LoVo (cell line): ENCODE data around the gene DDX10.
"Not testable (repeated sequence)": the region's sequence is repeated elsewhere in the genome, so short reads cannot be mapped to it uniquely, and the experiment has no call there.

Experiments
- DNase-seq: peaks from one replicate; pipeline ENCODE4 v3.0.0-alpha.2; 2016; ENCODE audit warnings: low spot score

The DDX10 gene

DNA sequence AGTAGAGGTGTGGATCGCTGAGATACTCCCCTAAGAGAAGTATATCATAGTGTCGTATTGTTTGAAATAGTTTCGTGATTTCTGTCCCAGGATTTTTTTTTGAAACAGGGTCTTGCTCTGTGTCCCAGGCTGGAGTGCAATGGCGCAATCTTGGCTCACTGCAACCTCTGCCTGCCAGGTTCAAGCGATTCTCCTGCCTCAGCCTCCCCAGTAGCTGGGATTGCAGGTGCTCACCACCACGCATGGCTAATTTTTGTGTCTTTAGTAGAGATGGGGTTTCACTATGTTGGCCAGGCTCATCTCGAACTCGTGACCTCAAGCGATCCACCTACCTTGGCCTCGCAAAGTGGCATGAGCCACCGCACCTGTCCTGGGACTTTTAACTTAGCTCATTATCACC, 159.1 kb downstream of the DDX10 start:
- DNase-seq, result not testable (repeated sequence)

DNA sequence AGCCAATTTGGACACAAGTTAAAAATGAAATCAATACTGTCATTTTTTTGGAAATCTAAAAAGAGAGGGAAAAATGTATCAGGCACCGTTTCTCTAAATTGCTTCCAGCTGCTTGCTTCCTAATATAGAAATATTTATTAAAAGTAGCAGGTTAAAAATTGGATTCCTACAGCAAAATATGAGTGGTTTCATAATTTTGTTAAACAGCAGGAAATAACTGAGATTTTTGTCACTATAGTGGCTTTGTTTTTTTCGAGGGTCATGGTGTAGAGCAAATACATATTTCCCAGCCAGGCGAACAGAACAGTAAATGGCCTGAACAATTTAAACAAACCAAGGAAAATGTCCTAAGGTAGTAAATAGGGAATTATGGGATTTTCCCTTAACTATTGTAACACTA, 159.7 kb downstream of the DDX10 start:
- no peak for DNase-seq

DNA sequence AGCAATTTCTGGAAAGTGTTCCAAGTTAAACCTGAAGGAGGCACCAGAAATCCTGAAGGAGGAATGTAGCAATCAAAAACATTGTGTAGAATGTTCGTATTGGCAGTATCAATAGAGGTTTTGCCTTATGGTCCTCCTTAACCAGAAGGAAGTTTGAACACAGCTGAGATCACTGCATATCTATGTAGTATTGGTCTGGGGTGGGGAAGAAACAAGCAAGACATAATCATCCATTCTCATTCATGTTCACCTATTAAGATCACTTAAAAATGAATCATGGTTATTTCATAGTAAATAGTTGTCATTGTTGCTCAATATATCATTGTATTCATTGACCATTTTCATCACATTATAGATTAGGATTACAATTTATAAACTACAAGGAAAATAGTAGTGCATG, 160.5 kb downstream of the DDX10 start:
- DNase-seq, result no peak

DNA sequence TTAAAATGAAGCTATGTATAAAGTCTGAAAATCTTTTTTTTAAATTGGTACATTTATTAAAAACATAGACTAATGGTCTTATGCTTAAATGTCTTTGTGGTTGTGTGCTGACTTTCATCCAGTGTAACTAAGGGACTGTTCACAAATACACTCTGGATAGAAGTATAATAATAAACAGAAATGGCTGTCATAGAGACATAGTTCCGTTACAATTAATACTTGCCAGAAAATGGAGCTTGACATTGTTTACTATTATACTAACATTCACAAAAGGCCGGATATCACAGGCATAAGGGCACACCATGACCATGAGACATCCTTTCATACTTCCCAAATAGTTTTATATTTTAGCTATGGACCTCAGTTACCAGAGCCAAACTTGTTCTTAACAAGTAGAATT, 161.3 kb downstream of the DDX10 start:
- DNase-seq, result no peak

DNA sequence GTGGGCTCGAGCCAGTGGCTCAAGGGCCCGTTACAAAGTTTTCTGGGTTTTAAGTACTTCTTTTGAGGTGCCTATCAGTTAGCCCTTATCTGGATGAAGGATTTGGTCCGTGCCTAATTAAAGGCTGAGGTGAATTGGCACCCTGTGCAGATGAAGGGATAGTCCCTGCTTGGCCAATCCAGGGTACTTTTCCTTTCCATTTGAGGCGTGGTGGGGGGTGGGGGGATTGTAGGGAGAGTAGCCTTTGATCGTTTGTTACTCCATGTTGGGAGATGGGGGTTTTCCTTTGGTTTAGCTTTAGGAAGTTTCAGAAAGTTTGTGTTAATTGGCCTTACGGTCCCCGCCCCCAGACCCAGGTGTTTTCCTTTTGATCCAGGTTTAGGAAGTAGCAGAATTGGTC, 170.8 kb downstream of the DDX10 start:
- DNase-seq, result no peak

DNA sequence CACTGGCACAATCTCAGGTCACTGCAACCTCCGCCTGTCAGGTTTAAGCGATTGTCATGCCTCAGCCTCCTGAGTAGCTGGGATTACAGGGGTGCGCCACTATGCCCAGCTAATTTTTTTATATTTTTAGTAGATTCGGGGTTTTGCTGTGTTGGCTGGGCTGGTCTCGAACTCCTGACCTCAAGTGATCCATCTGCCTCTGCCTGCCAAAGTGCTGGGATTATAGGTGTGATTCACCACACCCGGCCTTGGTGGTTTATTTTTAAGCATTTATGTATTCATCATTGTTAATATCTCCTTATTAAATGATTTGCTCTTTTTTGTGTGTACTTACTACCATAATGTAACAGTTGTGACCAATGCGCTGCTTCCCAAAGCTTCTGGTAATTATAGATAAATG, 171.7 kb downstream of the DDX10 start:
- DNase-seq, result no peak

DNA sequence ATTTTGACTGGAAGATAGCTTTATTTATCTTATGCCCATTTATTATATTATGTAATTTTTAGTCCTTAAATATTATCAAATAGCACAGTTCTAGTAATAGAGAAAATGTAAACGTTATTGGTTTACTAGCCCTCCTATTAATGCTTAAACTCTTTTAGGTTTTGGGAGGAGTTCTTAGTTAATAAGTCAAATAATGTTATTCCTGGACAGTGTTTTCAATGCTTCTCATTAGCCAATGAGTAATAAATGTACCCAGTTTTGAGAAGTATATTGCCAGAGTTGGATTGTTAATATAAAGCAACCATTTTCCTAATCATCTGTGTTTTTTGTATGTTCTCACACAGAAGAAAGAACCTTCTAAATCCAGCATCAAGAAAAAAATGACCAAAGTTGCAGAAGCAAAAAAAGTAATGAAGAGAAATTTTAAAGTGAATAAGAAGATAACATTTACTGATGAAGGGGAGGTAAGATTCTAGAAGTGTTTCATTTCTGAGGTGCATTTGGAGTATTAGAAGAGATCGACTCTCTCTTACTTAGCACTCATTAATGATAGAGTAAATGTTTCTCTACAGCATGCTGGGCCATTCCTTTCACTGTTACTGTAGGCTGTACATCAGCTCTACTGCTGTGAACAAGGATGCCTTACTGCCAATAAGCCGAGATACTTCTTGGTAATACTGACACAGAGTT, 173.4 kb downstream of the DDX10 start:
- no peak for DNase-seq

DNA sequence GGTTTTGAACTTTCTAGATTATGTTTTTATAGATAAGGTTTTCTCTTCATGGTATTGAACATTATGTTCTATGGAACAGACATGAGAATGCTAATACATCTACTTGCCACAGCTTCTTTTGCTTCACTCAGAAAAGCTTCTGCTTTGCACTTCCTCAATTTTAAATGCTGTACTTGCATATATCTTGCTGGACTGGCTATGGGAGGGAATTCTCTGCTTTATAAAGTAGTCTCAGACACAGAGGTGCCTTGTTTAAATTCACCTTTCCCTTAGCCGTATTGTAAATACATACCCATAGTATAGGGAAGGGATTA, 173.9 kb downstream of the DDX10 start:
- no peak for DNase-seq

DNA sequence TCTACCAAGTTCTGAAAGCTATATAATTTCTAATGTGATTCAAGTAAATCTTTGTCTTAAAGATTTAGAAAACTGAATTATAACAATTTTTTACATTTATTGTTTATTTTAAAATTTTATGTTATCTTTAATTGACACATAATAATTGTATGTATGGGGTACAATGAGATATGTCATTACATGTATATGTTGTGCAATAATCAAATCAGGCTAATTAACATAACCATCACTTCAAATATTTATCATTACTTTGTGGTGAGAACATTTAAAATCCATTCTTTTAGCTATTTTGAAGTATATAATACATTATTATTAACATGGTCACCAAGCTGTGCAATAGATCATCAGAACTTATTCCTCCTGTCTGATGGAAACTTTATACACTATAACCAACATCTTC, 181.1 kb downstream of the DDX10 start:
- DNase-seq, result no peak

DNA sequence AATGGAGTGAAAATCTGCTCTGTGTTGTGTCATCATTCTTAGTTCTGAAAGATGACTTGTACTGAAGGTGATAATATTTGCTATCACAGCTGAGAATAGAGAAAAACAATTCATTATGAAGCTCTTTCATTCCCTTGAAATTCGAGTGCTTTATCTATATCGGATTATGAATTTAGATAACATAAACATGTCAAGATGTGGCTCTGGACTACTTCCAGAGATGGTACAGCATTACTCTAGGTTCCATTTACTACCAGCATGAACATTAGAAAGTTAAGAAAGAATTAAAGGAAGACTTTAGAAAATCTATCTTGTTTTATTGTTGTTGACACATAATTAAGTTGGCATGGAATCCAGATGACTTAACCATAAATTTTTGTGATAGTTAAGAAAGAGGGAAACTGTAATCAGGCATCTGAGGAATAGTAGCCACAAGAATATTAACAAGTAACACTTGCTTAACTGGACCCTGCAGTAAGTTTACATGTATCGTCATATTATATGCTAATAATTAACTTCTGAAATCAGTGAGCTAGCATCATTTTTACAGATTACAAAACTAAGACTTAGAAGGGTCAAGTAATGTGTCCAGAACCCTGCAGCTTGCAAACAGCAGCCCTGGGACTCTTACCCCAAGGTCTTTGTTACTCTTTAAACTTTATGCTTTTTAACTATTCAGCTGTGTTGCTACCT, 182.6 kb downstream of the DDX10 start:
- DNase-seq, result no peak

DNA sequence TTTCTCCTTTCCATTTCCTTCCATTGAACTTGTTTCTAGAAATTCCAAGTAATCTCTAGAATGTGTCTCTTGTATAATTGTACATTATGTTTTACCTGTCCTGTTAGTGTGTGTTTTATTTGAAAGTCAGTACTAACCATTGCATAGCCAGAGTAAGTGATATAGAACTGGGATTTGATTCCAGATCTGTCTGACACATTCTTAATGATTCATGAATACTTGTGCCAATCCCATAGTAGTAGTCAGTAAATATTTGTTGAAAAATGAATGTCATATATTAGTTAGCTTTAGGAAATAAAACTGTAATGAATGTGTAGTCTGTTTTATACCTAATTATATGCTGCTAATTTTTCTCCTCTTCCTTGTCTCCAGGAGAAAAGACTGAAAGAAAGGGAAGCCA, 186.9 kb downstream of the DDX10 start:
- DNase-seq, result no peak

DNA sequence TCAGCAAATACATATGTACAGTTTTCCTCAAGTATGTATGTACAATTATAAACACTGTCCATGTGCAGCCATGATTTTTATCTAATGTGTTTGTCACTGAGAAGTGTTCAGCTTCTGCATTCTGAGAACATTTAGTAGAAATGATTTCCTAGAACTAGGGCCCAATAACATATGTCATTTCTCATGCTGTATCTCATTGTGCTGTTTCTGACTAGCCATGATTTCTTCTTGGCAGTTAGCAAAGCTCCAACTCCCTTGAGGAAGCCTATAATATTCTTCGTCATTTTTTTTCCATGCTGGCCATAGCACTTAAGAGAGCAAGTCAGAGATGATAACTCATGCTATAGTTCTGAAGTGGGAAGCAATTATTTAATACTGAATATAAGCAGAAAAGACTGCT, 187.8 kb downstream of the DDX10 start:
- DNase-seq, result no peak

DNA sequence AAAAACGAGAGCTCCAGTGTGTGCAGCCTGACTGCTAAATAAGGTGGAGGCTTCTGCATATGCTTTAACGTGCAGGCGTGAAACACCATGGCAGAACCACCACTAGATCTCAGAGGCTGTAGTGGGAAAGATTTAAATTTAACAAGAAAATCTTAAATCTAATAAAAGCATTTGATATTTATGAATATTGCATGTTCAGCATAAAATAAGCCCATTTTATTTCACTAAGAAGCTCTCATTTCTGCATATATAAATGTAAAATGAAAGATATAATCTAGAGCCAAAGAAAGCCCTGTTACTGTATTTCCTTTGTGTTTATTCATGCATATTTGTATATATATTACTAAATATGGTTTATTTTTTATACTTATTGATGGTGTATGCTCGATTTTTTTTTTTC, 188.3 kb downstream of the DDX10 start:
- no peak for DNase-seq

DNA sequence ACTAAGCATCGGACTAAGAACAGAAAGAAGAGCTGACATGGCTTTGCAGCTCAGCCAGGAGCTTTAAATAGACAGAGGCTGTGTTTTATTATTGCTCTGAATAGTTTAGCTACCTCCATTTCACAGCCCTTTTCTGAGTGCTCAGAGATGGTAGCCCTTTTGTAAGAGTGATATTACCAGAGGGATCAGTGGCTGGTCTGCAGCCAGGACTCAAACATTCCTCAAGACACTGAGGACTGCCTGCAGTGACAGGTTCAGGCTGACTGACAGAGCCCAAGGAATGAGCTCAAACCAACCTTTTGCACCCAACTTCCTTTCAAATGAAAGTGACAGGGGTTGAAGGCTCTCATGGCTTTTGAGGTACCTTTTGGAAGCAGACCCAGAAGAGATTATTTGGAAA, 189.0 kb downstream of the DDX10 start:
- DNase-seq, result no peak

DNA sequence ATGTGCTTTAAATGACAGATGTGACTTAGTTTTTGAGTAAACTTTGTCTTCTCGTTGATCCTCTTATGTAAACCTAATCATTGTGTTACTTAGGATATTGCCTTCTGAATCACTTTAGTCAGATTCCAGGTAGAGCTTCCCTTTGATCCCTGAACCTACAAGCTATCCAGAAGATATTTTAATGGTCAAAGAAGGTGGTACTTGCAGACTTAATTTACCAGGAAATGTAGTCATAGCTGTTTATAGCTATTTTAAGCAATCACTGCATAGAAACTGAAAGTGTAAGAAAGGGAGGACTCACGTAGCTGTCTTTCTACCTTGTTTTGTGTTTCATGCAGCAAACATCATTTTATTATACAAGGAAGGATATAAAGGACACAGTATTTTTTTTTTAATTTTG, 189.5 kb downstream of the DDX10 start:
- DNase-seq, result no peak

DNA sequence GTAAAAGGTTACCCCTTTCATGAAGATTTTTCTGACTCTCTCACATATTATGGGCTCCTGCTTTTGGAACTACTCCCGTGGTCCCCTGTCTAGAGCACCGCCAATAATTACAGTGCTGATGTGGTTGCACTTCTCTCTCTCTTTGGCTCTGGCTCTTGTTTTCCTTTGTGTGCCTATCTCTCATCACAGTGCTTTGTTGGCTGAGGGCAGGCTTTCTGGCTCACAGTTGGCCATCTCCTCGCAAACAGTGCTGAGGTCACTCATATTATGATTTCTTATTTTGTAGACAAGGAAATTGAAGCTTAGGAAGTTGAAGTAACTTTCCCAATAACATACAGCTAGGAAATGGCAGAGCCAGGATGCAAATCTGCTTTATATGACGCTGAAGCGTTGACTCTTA, 192.5 kb downstream of the DDX10 start:
- DNase-seq, result no peak

DNA sequence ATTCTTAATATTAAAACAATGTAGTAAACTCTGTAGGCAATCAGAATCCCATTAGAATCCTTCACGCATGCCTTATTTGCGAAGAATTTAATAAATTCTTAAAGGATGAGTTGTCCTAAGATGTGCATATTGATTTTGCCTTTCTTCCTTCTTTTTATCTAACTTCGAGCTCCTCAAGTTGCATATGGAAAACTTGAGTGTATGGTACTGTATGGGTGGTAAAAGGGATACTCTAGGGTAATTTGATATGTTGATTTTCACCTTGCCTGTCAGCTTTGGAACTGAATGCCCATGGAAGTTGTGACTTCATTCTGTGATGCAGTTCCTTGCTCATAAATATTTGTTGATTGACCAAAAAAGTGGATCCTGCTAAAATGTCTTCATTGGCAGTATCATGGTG, 193.8 kb downstream of the DDX10 start:
- no peak for DNase-seq

DNA sequence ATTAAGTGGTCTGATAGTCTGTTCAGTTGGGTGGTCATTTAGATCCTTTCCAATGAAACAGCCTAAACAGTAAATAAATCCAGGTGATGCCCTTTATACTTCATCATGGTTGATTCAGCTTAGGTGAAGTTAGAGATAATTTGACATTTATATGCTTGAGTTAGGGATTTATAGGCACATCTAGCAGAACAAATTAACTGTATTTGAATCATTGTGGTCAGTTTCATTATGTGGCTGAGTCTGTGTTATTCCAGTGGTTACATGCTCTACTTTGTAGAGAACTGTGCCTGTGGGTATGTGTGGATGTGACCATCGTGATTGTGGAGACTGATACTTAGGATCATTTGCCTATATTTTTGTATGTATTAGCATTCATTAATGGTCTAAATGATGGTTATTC, 194.6 kb downstream of the DDX10 start:
- DNase-seq, result no peak

DNA sequence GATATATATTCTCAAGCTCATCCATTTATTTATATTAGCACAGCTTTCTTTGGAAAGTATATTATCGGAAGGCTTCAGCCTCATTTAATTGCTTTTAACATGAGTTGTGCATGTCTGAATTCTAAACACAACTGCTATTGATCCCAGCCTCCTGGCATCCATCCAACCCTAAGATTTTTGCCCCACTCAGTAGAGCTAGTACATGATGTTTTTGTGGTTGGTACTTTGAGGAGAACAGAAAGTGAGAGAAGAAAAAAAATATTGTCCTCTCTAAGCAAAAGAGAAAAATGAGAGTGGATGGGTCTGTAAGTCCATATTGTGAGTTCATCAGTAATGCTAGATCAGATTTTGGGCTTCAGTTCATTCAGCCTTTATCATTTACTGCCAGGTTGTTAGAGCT, 198.7 kb downstream of the DDX10 start:
- no peak for DNase-seq

DNA sequence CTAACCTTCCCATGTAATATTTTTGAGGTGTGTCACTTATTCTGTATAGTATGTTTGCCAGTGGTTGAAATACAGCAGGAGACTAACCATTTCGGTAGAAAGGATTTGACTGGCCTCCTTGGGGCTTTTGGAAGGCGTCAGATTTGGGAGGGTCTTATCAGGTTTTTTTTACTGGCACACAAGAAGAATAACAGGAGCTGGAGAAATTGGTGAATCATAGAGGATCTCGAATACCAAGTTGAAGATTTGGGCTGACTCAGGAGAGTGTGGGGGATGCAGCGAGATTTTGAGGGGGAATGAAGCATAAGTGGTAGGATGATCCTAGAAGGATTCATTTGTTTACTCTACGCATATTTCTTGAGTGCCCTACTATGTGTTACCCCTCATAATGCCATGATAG, 200.5 kb downstream of the DDX10 start:
- no peak for DNase-seq

DNA sequence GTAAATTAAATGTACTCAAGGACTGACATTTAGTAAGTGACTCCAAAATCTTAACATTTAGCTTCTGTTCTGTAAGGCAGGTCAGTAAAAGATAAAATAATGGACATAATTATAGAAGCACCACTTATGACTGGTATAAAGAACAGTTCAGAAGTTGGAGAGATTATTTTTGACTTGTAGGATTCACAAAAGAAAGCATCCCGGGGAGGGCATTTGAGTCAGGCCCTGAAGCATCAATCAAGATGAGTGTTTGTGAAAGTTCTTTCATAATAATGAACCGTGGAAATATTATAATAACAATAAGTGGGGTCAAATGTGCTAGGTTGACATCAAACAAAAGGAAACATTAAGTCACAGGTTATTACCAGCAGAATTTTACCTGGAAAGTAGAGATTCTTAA, 201.9 kb downstream of the DDX10 start:
- DNase-seq, result no peak

DNA sequence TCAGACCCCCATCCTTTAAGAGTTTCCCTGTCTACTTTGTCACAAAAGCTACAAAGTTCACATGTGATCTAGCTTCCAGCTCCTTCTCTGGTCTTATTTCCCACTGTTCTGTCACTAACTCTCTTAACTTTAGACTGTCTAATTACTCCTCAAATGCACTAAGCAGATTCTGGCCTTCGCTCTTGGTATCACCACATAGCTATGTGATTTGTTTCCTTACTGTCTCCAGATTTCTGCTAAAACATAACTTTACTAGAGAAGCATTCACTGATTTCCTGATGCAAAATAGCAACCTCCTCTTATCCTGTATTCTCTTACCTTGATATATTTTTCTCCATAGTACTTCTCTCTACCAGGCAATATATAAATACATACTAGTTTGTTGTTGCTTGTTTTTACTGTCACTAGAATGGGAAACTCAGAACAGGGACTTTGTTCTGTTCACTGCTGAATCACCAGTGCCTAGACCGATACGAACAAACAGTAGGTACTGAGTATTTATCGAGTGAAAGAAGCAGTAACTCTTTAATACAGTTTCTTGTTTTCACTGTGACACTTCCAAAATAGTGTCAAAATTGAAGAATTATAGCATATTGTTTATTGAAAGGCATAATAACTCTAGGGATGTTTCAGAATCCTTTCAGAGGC, 205.6 kb downstream of the DDX10 start:
- DNase-seq, result no peak

DNA sequence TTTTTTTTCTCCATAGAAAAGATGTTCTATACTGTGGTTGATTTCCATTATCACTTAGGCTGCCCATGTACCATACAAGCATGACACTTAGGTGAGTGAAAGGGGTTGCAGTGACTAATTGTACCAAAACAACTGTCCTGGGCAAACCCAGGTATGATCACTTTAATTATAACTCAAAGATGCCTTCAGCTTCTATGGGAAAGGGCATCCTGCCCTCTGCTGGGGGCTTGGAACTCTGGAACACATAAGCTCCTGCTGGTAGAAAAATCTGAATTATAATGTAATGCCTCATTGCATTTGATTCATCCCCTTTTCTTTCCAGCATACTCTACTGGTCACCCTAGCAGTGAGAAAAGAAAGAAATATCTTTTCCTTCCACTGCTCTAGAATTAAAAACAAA, 206.3 kb downstream of the DDX10 start:
- no peak for DNase-seq

DNA sequence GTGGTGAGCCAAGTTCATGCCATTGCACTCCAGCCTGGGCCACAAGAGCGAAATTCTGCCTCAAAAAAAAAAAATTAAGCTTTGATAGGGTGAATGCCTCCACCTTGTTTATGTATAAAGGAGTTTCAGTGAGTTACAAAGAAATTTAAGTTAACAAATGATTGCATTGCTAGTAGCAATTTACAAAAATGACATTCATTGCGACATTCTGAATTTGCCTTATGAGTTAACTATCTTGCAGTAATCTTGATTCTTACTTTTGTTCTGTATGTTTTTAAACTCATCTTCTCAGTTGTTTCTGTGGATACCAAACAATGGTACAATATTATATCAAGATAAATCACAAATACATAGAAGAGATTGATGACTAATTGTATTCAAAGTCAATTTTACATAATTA, 207.0 kb downstream of the DDX10 start:
- DNase-seq, result no peak
